HG03521 (cell line): ENCODE data around the gene ICAM3.

Experiments used
- ATAC-seq: cut with Tn5 transposase; IDR thresholded peaks from one replicate; pipeline ENCODE4 v1.9.1; 2021; ENCODE audit warnings: mild to moderate bottlenecking, moderate library complexity; ENCODE audit not compliant: unreplicated experiment

ICAM3 gene

DNA sequence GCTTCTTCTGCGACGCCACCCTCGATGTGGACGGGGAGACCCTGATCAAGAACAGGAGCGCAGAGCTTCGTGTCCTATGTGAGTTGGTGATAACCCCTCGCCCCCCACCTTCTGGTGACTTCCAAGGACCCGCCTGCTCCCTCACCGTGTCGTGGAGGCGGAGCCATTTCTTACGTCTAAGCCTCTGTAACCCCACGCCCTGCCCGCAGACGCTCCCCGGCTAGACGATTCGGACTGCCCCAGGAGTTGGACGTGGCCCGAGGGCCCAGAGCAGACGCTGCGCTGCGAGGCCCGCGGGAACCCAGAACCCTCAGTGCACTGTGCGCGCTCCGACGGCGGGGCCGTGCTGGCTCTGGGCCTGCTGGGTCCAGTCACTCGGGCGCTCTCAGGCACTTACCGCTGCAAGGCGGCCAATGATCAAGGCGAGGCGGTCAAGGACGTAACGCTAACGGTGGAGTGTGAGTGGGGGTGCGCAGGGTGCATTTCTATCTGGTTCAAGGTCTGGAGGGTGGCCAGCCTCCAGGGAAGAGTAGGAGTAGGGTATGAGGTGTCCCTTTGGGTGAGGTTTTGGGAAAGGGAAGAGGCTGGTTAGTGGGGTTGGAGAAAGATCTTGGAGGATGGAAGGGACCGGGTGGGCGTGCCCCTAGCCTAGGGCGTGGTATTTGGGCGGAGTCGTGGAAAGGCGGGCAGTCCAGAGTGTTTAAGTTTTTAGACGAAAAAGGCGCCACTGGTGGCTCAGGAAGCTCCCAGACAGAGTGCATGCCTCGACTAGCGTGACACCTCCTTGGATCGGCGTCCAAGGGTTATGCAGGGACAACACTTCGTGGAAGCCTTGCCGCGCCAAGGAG lies 46.4 kb downstream of the ICAM3 start:
- no peak for ATAC-seq

GRCh38 chr19:10292206-10292788 lies 47.1 kb downstream of the ICAM3 start:
- peak; percentile 53 for ATAC-seq

DNA sequence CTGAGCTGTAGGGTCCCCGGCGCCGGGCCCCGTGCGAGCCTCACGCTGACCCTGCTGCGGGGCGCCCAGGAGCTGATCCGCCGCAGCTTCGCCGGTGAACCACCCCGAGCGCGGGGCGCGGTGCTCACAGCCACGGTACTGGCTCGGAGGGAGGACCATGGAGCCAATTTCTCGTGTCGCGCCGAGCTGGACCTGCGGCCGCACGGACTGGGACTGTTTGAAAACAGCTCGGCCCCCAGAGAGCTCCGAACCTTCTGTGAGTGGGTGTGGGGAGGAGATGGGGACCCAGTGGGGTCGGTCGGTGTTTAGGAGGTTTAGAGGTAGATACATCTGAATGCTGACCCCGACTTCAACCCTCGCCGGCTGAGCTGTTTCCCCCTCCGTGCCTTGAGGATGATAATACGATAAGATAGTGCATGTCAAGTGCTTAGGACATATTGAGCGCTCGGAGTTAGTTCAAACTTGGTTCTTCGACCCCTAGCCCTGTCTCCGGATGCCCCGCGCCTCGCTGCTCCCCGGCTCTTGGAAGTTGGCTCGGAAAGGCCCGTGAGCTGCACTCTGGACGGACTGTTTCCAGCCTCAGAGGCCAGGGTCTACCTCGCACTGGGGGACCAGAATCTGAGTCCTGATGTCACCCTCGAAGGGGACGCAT lies 47.7 kb downstream of the ICAM3 start:
- ATAC-seq, result no peak

GRCh38 chr19:10290876-10291553 lies 48.4 kb downstream of the ICAM3 start:
- ATAC-seq, result no peak

DNA sequence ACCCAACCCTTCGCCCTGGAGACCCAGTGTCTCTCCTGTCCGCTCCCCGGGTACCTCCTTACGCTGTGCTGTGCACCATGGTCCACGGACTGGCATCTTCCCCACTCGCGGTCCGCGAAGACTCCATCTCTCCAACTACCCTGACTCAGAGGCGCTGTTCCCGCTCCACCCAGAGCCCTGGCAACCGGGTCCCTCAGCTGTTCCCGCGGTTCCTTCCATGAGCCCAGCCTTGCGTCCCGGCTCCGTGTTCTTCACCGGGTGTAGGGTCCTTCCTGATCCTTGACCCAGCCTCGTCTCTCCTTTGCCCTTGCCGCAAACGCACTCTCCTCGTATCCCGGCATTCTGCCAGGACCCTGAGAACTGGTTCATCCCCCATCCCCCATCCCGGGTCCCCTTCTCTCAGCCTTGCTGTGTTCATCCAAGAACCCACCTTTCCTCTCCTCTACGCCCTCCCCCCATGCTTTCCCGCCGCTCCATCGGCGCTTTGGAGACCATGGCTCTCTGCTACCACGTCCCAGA lies 49.0 kb downstream of the ICAM3 start:
- no peak for ATAC-seq

GRCh38 chr19:10289836-10290356 lies 49.5 kb downstream of the ICAM3 start, which contains the start of gene ICAM5:
TSS of gene ICAM5 (plus strand) at chr19:10289952. CDS start at chr19:10290044, 92 bp downstream.
- ATAC-seq, result no peak

- ATAC-seq, result no peak
Observed at GRCh38 chr19:10289167-10289835, 50.1 kb downstream of the ICAM3 start.

DNA sequence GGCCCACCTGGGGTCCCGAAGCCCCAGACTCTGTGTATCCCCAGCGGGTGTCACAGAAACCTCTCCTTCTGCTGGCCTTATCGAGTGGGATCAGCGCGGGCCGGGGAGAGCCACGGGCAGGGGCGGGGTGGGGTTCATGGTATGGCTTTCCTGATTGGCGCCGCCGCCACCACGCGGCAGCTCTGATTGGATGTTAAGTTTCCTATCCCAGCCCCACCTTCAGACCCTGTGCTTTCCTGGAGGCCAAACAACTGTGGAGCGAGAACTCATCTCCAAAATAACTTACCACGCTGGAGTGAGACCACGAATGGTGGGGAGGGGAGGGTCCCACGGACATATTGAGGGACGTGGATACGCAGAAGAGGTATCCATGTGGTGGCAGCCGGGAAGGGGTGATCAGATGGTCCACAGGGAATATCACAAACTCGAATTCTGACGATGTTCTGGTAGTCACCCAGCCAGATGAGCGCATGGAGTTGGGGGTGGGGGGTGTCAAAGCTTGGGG lies 50.7 kb downstream of the ICAM3 start:
- ATAC-seq, result no peak

GRCh38 chr19:10286803-10287737 lies 52.4 kb downstream of the ICAM3 start, which contains the start of gene ICAM4:
TSS of gene ICAM4 (plus strand) at chr19:10286955. CDS start at chr19:10287013, 58 bp downstream.
- no peak for ATAC-seq

DNA sequence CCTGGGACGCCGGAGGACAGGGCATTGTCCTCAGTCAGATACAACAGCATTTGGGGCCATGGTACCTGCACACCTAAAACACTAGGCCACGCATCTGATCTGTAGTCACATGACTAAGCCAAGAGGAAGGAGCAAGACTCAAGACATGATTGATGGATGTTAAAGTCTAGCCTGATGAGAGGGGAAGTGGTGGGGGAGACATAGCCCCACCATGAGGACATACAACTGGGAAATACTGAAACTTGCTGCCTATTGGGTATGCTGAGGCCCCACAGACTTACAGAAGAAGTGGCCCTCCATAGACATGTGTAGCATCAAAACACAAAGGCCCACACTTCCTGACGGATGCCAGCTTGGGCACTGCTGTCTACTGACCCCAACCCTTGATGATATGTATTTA lies 54.0 kb downstream of the ICAM3 start:
- no peak for ATAC-seq

DNA sequence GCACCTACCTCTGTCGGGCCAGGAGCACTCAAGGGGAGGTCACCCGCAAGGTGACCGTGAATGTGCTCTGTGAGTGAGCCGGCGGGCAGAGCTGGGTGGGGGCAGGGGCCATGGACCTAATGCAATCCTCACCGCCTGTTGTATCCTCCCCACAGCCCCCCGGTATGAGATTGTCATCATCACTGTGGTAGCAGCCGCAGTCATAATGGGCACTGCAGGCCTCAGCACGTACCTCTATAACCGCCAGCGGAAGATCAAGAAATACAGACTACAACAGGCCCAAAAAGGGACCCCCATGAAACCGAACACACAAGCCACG lies 54.5 kb downstream of the ICAM3 start:
- ATAC-seq, result no peak

DNA sequence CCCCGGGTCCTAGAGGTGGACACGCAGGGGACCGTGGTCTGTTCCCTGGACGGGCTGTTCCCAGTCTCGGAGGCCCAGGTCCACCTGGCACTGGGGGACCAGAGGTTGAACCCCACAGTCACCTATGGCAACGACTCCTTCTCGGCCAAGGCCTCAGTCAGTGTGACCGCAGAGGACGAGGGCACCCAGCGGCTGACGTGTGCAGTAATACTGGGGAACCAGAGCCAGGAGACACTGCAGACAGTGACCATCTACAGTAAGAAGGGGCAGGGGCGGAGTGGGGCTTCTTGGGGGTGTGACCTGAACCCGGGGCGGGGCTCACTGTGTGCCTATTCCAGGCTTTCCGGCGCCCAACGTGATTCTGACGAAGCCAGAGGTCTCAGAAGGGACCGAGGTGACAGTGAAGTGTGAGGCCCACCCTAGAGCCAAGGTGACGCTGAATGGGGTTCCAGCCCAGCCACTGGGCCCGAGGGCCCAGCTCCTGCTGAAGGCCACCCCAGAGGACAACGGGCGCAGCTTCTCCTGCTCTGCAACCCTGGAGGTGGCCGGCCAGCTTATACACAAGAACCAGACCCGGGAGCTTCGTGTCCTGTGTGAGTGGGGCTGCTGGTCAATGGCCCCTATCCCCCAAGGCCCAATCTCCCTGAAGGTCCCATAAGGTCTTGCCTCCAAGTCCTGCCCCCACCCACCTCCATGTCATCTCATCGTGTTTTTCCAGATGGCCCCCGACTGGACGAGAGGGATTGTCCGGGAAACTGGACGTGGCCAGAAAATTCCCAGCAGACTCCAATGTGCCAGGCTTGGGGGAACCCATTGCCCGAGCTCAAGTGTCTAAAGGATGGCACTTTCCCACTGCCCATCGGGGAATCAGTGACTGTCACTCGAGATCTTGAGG lies 55.1 kb downstream of the ICAM3 start:
- no peak for ATAC-seq
